ENCODE data around the gene NOL6.
"Not testable (repeated sequence)": the region's sequence is repeated elsewhere in the genome, so short reads cannot be mapped to it uniquely, and the experiment has no call there.

NOL6 gene

GRCh38 chr9:33469891-33470290, 3.8 kb downstream of the NOL6 start:
- DNase-seq = no peak

DNA sequence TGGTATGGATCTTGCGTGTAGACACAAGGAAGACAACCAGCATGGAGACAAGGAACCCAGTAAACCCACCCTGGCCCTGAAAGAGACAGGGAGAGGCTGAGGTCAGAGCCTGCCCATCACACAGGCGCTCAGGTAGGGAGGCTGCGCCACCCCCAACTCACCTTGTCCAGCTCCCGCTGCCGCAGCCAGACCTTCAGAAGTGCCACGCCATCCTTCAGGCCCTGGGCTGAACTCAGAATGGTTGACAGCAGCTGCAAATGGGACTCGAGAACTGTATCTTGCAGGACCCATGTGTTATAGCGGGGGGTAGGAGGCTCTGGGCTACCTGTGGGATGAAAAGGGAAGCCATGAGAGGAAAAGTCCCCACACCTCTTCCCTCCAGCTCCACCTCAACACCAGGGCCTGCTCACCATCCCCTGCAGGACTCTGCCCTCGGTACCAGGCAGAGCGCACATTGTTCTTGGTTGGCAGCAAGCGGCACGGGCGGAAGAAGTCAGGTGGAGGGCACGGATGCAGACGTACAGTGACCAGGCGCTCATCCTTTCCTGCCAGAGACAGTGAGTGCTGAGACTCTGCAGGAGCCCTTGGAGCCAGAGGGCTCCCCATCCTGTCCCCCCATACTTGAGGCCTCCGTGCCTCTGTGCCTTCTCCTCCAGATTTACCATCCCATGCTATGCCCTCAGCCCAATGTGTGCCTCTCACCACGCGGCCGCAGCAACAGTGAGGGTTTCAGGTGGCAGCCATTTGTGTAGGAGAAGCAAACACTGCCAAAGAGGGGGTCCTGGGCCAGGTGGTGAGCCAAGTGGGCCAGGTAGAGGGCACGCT, 4.7 kb downstream of the NOL6 start:
- DNase-seq = no peak

GRCh38 chr9:33468215-33468730, 5.5 kb downstream of the NOL6 start:
- no peak for DNase-seq

GRCh38 chr9:33467526-33467925, 6.2 kb downstream of the NOL6 start:
- DNase-seq = no peak

GRCh38 chr9:33466565-33467495, 6.9 kb downstream of the NOL6 start:
- no peak for DNase-seq

DNA sequence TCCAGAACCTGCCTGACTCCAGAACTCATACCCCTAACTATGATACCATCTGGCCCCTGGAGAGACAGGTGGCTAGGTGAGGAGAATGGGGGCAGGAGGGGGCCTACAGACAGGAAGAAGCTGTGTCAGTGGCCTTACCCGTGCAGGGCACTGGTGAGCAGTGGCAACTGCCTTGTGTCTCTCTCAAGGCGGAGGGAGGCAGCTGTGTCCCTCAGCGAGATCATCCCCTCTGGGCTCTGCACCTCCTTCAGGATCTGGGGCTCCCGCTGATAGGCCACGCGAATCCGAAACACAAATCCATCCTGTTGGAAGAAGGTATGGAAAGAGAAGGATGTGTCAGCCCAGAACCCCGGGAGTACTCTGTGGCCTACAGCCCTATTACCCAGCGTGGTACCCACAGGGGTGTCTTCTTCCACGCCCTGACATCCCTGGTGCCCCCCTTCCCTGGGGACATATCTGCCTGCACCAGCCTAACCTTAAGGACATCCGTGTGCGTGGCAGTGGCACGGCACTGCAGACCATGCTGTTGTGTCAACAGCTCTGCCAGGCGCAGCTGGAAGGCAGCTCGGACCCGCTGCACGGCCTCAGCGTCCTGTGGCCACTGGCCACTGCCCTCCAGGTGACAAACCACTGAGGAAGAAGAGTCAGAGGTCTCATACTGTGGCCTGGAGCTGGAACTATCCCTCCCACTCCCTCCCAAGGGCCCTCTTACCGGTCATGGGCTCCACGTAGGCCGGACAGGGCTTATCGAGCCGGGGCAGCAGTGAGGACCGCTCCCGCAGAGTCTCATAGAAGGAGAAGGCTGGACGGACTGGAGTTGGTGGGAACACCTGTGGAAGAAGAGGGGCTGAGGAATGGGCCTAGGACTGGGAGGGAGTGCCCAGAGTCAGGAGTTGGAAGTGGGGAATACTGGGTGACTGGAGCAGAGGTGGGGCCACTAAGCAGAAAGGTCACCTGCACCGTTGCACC, 7.8 kb downstream of the NOL6 start:
- DNase-seq = no peak

DNA sequence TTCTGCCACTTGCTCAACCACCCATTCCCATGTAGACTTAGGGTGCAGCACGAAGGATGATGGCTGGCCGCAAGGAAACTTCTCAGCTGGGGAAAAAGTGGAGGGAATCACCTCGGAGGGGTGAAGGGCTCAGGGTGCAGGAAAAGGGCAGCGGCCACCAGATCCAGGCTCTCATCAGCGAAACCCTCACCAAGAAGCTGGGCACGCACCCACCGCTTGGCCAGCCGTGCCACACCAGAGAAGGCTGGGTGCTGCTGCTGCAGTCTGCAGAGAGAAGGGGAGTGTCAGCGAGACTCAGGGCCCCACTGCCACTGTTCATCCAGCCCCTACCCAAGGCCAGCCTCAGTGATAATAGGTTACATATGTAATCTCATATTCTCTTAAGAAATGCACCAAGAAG, 8.6 kb downstream of the NOL6 start:
- DNase-seq = no peak

- no peak for DNase-seq
Observed at GRCh38 chr9:33464045-33464636, 9.6 kb downstream of the NOL6 start.

DNA sequence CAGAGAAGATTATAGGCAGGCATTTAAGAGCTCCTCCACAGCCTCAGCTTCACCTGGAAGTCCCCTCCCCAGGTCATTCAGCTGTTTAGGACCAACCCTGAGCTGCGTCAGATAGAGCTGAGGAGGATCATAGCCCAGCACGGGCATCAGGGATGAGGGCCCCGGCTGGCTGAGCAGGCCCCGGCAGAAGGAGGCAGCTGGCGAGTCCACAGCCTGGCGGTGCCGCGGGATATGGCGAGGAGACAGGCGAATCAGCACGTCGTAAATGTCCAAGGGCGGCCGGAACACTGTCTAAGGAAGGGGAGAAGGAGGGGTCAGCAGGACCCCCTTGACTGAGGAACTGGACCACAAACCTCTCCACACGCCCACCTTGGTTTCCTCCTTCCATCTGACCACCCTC, 10.6 kb downstream of the NOL6 start:
- DNase-seq = no peak

GRCh38 chr9:33461492-33461891, 12.2 kb downstream of the NOL6 start:
- no peak for DNase-seq

GRCh38 chr9:33460854-33461253, 12.9 kb downstream of the NOL6 start:
- DNase-seq = no peak

- DNase-seq = no peak
Observed at GRCh38 chr9:33459115-33459514, 14.6 kb downstream of the NOL6 start.

DNA sequence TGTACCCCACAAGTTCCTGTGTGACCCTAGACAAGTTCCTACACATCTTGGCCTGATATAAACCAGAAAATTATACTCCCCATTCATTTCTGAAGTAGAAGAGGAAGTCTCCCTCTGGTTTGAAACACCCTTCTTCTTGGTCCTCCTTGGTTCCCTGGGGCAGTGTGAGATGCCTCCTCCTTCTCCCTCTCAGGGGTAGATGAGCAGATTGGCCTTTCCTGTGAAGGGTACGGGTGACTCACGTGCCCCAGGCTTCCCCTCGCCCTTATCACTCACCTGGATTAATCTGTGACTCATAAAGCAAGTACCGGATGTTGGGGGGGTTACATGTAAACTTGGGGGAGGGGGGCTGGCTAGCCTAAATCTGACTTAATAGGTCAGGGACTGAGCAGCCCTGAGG, 15.3 kb downstream of the NOL6 start:
- no peak for DNase-seq

- DNase-seq = no peak
Observed at GRCh38 chr9:33455945-33456344, 17.8 kb downstream of the NOL6 start.

DNA sequence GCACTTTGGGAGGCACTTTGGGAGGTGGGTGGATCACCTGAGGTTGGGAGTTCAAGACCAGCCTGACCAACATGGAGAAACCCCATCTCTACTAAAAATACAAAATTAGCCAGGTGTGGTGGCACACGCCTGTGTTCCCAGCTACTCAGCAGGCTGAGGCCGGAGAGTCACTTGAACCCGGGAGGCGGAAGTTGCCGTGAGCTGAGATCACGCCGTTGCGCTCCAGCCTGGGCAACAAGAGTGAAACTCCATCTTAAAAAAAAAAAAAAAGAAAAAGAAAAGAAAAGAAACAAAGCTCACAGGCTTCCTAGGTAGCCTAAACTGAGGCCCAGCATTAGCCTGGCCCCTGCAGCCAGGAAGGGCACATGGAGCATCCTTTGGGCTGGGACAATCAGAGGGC, 18.3 kb downstream of the NOL6 start:
- DNase-seq = not testable (repeated sequence)

DNA sequence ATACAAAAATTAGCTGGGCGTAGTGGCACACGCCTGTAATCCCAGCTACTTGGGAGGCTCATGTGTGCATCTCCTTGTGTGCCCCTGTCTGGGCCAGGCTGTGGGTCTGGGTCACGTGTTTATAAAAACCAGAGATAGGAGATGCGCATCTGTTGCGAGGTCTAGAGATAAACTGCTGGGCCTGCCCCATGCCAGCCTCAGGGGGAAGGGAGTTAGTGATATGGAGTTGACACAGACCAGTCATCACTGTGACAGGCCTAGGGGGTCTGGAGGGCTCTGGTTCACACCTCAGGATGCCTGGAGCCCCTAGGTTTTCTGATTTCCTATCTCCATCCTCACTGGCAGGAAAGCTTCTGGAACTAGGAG, 19.1 kb downstream of the NOL6 start:
- not testable (repeated sequence) for DNase-seq

GRCh38 chr9:33453999-33454660, 19.6 kb downstream of the NOL6 start:
- DNase-seq = no peak

- DNase-seq = no peak
Observed at GRCh38 chr9:33453286-33453860, 20.4 kb downstream of the NOL6 start.

GRCh38 chr9:33452828-33453271, 20.9 kb downstream of the NOL6 start:
- DNase-seq = no peak

- DNase-seq = no peak
Observed at GRCh38 chr9:33450621-33451146, 23.0 kb downstream of the NOL6 start.

- no peak for DNase-seq
Observed at GRCh38 chr9:33449715-33450114, 24.0 kb downstream of the NOL6 start.
